OCI-LY3 (cell line): Measurements from ENCODE around the gene IRF9.

Experiments
- H2AFZ ChIP-seq: fragments of 200-600, 300-600 bp; shearing (Covaris generic); 2 replicates; pipeline ENCODE4 v1.6.0; 2014; ENCODE audit warnings: antibody characterized with exemption, low read depth, low read length
- H3K27ac ChIP-seq: fragments of 200-600, 300-600 bp; sonication (generic); 2 replicates; pipeline ENCODE4 v1.5.1; 2014; ENCODE audit warnings: mild to moderate bottlenecking, low read length, moderate library complexity, mixed read lengths
- H3K27me3 ChIP-seq: fragments of 200-600, 300-600 bp; sonication (generic); 2 replicates; pipeline ENCODE4 v1.6.1; 2014; ENCODE audit warnings: low read depth, low read length, mixed read lengths
- H3K36me3 ChIP-seq: fragments of 200-600, 300-600 bp; sonication (generic); replicated peaks from 2 replicates; pipeline ENCODE3; 2014; ENCODE audit warnings: low read depth, low read length, mixed read lengths
- H3K4me1 ChIP-seq: fragments of 300-600, 200-600 bp; sonication (generic); 2 replicates; pipeline ENCODE4 v1.6.1; 2014; ENCODE audit warnings: low read length, mixed read lengths
- H3K4me2 ChIP-seq: fragments of 200-600, 300-600 bp; sonication (generic); 2 replicates; pipeline ENCODE4 v1.6.1; 2014; ENCODE audit warnings: low read length, mixed read lengths
- H3K4me3 ChIP-seq: fragments of 300-600, 200-600 bp; sonication (generic); 2 replicates; pipeline ENCODE4 v1.5.1; 2014; ENCODE audit warnings: antibody characterized with exemption, mild to moderate bottlenecking, low read length, moderate library complexity
- H3K79me2 ChIP-seq: fragments of 300-600, 200-600 bp; shearing (Covaris generic); 2 replicates; pipeline ENCODE4 v1.6.1; 2014; ENCODE audit warnings: mild to moderate bottlenecking, low read length, mixed read lengths
- H3K9ac ChIP-seq: fragments of 300-600, 200-600 bp; shearing (Covaris generic); 2 replicates; pipeline ENCODE4 v1.6.0; 2014; ENCODE audit warnings: mild to moderate bottlenecking, low read length, moderate library complexity
- H3K9me3 ChIP-seq: fragments of 200-600, 300-600 bp; shearing (Covaris generic); 2 replicates; pipeline ENCODE4 v1.6.1; 2014; ENCODE audit warnings: low read length, mixed read lengths; ENCODE audit not compliant: insufficient read depth
- H4K20me1 ChIP-seq: fragments of 200-600, 300-600 bp; sonication (generic); 2 replicates; pipeline ENCODE4 v1.6.1; 2016; ENCODE audit warnings: low read length, mixed read lengths; ENCODE audit not compliant: insufficient read depth
- EZH2phosphoT487 ChIP-seq: fragments of 200-600 bp; shearing (Covaris generic); IDR thresholded peaks from 2 replicates; pipeline ENCODE4 v1.6.1; 2018; ENCODE audit warnings: antibody characterized with exemption, mixed run types, low read depth
- TF ChIP-seq, protein P1 (sequence below): fragments of 200-600, 300-600 bp; sonication (generic); IDR thresholded peaks from 2 replicates; pipeline ENCODE4 v1.5.1; 2014; ENCODE audit warnings: antibody characterized with exemption, low read length, low read depth

IRF9 gene

DNA sequence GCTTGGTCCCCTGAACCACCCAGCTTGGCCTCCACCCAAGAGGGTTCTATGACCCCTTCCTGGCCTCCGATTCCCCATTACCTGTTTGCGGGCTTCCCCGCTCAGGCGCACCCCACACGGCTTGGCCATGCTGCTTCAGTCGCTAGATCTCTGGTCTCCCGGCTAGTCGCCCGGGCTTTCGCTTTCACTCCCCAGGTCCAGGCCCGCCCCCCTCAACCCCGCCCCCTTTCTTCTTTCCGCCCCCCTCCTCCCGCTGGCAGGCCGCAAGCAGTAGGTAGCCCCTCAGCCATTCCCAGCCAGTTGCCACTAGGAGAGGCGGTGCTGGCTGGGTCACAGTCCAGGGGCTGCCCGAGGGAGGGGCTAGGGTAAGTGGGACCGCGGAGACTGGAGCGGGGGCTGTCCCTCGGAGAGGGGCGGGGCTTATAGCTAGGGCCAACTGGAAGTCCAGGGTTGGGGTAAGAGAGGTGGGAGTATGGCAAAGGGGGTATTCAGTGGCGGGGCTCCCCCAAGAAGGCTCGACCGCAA is 14.6 kb upstream of the IRF9 start, which contains the start of gene PSME2:
TSS of gene PSME2 (minus strand) at position 158 of the 525 bp plus-strand sequence. CDS start at position 129, 29 bp downstream.
- H3K79me2 ChIP-seq: peaks cover 41% of the 10 kb centered on the region

DNA sequence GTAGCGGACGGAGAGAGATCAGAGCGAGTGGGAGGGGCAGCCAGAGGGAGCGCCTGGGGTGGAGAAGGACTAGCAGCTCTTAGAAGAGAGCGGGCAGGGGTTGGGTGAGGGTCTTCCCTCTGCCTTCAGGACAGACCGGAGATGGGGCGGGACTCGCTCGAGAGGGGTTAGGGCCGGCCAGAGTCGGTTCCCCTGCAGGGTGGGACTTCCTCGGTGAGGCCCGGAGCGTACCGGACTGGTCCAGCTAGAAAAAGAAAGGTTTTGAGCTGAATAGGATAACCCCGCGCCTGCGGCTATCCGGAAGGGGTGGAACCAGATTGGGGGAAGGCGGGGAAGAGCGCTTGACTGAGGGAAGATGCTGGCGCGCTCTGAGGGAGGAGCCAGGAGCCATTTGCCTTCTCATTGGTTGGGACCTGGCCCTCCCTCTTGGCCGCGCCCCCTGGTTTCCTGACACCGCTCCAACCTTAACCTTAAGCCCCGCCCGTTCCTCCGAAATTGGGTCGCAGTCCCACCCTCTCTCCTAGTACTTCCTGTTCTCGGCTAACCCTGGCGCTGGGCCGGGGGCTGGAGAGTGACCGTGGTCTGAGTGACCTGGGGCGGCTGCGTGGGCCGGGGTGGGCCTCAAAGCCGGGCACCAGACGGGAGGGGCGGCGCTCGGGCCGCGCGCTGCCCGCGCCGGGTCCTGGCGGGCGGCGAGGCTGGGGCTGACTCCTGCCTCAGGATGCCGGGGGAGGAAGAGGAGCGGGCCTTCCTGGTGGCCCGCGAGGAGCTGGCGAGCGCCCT is 13.9 kb upstream of the IRF9 start, which contains the start of gene RNF31:
TSS of gene RNF31 (plus strand) at position 521 of the 783 bp plus-strand sequence. CDS start at position 722, 201 bp downstream.
- Histone ChIP-seq H4K20me1 (0 out of 2 replicates have a peak, but pooled peaks cover 2% of the 10 kb centered on the region), H3K4me3 (peak within 1 kb of the TSS; percentile 78), H3K79me2 (peaks cover 41% of the 10 kb centered on the region), H3K36me3 (peaks cover 40% of the 10 kb centered on the region), H3K4me2 (peak within 1 kb of the TSS; percentile 94), H3K27ac (peak within 1 kb of the TSS; percentile 89), H2AFZ (no peak within 1 kb of the TSS), H3K4me1 (peaks cover 21% of the 10 kb centered on the region), H3K9me3 (no peaks in the 10 kb centered on the region), H3K9ac (peak within 1 kb of the TSS; percentile 87), H3K27me3 (no peaks in the 10 kb centered on the region)
- TF ChIP-seq, protein P1, sequence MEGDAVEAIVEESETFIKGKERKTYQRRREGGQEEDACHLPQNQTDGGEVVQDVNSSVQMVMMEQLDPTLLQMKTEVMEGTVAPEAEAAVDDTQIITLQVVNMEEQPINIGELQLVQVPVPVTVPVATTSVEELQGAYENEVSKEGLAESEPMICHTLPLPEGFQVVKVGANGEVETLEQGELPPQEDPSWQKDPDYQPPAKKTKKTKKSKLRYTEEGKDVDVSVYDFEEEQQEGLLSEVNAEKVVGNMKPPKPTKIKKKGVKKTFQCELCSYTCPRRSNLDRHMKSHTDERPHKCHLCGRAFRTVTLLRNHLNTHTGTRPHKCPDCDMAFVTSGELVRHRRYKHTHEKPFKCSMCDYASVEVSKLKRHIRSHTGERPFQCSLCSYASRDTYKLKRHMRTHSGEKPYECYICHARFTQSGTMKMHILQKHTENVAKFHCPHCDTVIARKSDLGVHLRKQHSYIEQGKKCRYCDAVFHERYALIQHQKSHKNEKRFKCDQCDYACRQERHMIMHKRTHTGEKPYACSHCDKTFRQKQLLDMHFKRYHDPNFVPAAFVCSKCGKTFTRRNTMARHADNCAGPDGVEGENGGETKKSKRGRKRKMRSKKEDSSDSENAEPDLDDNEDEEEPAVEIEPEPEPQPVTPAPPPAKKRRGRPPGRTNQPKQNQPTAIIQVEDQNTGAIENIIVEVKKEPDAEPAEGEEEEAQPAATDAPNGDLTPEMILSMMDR: no peak

More for the DNA sequence above, 14.6 kb upstream of the IRF9 start, which contains the start of gene PSME2:
- Histone ChIP-seq H4K20me1 (0 out of 2 replicates have a peak, but pooled peaks cover 2% of the 10 kb centered on the region), H3K9me3 (no peaks in the 10 kb centered on the region), H3K27me3 (no peaks in the 10 kb centered on the region), H3K4me2 (peak within 1 kb of the TSS; percentile 94), H3K4me3 (peak within 1 kb of the TSS; percentile 78), H3K4me1 (peaks cover 24% of the 10 kb centered on the region), H3K36me3 (peaks cover 33% of the 10 kb centered on the region), H2AFZ (no peak within 1 kb of the TSS), H3K27ac (peak within 1 kb of the TSS; percentile 89), H3K9ac (peak within 1 kb of the TSS; percentile 87)
- no peak for TF ChIP-seq EZH2phosphoT487

DNA sequence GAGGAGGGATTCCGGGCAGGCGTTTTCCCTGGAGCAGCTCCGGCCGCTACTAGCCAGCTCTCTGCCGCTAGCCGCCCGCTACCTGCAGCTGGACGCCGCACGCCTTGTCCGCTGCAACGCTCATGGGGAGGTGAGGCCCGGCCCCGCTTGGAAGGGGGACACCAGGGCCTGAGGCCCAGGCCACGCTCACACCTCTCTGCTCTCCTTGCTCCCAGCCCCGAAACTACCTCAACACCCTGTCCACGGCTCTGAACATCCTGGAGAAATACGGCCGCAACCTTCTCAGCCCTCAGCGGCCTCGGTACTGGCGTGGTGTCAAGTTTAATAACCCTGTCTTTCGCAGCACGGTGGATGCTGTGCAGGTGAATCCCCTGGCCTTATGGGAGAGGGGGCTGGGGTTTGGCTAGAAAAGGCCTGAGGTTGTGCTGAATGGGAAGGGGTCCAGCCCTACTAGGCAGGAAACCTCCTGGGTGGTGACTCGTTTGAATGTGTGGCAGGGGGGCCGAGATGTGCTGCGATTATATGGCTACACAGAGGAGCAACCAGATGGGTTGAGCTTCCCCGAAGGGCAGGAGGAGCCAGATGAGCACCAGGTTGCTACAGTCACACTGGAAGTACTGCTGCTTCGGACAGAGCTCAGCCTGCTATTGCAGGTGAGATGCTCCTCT is 13.2 kb upstream of the IRF9 start:
- peak overlapping the region; percentile 75 for H3K9ac ChIP-seq
- H4K20me1 ChIP-seq: 0 out of 2 replicates have a peak, but pooled peaks cover 2% of the 10 kb centered on the region
- peak overlapping the region; percentile 94 for H3K4me2 ChIP-seq
- no peaks in the 10 kb centered on the region for H3K27me3 ChIP-seq
- H3K4me3 ChIP-seq: peak overlapping the region; percentile 78
- H3K27ac ChIP-seq: peak overlapping the region; percentile 46
- H3K4me1 ChIP-seq: peaks cover 20% of the 10 kb centered on the region
- H3K36me3 ChIP-seq: peaks cover 40% of the 10 kb centered on the region
- H3K79me2 ChIP-seq: peaks cover 41% of the 10 kb centered on the region
- H3K9me3 ChIP-seq: no peaks in the 10 kb centered on the region
- no peak overlapping the region for H2AFZ ChIP-seq
- TF ChIP-seq, protein P1: no peak
- no peak for TF ChIP-seq EZH2phosphoT487

DNA sequence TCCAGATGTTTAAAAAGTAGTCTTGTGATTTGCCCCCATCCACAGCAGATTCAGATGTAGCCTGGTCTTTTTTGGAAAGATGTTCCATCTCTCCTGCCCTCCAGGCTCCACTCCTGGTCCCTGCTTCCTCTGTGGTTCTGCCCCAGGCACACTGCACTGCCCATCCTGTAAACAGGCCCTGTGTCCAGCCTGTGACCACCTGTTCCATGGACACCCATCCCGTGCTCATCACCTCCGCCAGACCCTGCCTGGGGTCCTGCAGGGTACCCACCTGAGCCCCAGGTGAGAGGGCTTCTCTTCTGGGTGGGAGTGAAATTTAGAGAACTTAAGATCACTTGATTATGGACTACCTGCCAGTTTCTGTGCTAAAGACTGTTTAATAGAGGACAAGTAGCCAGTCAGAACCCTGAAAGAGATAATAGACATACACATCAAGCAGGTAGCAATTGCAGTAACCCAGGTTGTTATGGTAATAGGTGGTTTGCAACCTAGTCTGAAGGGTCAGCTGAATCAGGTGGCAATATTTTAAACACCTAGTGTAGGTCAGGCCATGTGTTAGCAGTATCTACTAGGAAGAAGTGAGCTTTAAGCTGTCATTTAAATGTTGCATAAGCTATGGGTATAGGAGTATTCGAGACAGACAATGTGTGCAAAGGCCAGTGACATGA is 11.6 kb upstream of the IRF9 start:
- no peak overlapping the region for H3K4me2 ChIP-seq
- TF ChIP-seq EZH2phosphoT487: no peak
- TF ChIP-seq, protein P1: no peak
- no peak overlapping the region for H3K9ac ChIP-seq
- no peaks in the 10 kb centered on the region for H3K27me3 ChIP-seq
- H3K36me3 ChIP-seq: peaks cover 37% of the 10 kb centered on the region
- no peak overlapping the region for H3K4me3 ChIP-seq
- 0 out of 2 replicates have a peak, but pooled peaks cover 2% of the 10 kb centered on the region for H4K20me1 ChIP-seq
- peaks cover 41% of the 10 kb centered on the region for H3K79me2 ChIP-seq
- H3K27ac ChIP-seq: no peak overlapping the region
- no peaks in the 10 kb centered on the region for H3K9me3 ChIP-seq
- no peak overlapping the region for H2AFZ ChIP-seq
- H3K4me1 ChIP-seq: peaks cover 19% of the 10 kb centered on the region
